ENCODE data around the gene INTS2. TPM values are rescaled to one million over a fixed set of nuclear protein-coding genes. Genes with fewer than 3 reads are reported as not detected.
A peak's percentile ranks its signal among the peaks of the same experiment; 100 is the strongest.

Gene INTS2
- total and polyA plus RNA-seq, 2 donors (not counting 1 experiment from before 2014, with no cell fraction given) = 3.5 to 19.5 TPM

DNA sequence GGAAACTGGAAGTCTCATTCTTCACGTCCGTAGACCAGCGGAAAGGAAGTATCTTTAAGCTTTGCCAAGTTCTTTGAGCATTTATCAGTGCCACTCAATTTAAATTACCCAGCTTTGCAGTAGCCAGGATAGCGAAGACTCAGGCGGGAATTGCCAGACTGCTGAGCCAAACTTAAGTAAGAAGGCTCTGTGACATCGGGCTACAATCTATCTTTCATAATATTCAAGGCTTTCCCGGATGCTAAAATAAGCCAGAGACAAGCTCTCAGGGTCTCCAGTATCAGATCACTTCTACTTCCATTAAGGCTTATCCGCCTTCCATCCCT is 64.0 kb downstream of the INTS2 start:
- Histone ChIP-seq H4K20me1 (ENCODE audit: control insufficient read depth, insufficient read depth, low read length, poor library complexity, severe bottlenecking) (no peaks in the 10 kb centered on the region), H3K9me3 (ENCODE audit: control extremely low read depth in 1 of 3, control insufficient read depth in 2 of 3, insufficient read depth in 1 of 3, low read length in 2 of 3) (no peaks in the 10 kb centered on the region), H3K4me1 (ENCODE audit: control insufficient read depth in 2 of 2, insufficient read depth in 2 of 2, low read length in 2 of 2) (peaks cover 3 to 10% of the 10 kb centered on the region in 2 donors), H3K4me3 (ENCODE audit: control extremely low read depth in 1 of 5, extremely low read depth in 1 of 5, insufficient read depth in 1 of 5, low read depth in 2 of 5, low read length in 4 of 5) (peak overlapping the region; percentile 71 to 96 (median 84)), H3K9ac (ENCODE audit: low read length) (peak overlapping the region; percentile 87), H3K27ac (ENCODE audit: low read length in 2 of 2) (peak overlapping the region; percentile 26 to 67), H2AFZ (ENCODE audit: insufficient read depth, low read depth, low read length, poor library complexity, severe bottlenecking) (peak overlapping the region; percentile 97), H3K27me3 (replicated peaks in 1 of 4; ENCODE audit: control extremely low read depth in 1 of 4, control insufficient read depth in 3 of 4, insufficient read depth in 4 of 4, low read length in 3 of 4) (no peaks in the 10 kb centered on the region), H3K4me2 (replicated peaks; ENCODE audit: low read depth, low read length, poor library complexity, severe bottlenecking) (peak overlapping the region; percentile 84), H3K79me2 (ENCODE audit: control insufficient read depth, insufficient read depth, low read length) (no peaks in the 10 kb centered on the region), H3K36me3 (replicated peaks in 1 of 2; ENCODE audit: control extremely low read depth in 1 of 2, control insufficient read depth in 1 of 2, extremely low read depth in 1 of 2, insufficient read depth in 2 of 2, low read length in 1 of 2) (peaks cover 0 to 7% of the 10 kb centered on the region in 2 experiments)
- DNase-seq (no peak), ATAC-seq (ENCODE audit: low read depth) (peak; percentile 6)
- no peaks in the 10 kb centered on the region for H3K27me3 Mint-ChIP-seq
- H3K27ac Mint-ChIP-seq = peak overlapping the region; percentile 89
- TF ChIP-seq EZH2 (IDR thresholded peaks at IDR 0.05; ENCODE audit: borderline replicate concordance, insufficient read depth, low read depth, low read length, poor library complexity, severe bottlenecking) = no peak
- TF ChIP-seq, protein P1, sequence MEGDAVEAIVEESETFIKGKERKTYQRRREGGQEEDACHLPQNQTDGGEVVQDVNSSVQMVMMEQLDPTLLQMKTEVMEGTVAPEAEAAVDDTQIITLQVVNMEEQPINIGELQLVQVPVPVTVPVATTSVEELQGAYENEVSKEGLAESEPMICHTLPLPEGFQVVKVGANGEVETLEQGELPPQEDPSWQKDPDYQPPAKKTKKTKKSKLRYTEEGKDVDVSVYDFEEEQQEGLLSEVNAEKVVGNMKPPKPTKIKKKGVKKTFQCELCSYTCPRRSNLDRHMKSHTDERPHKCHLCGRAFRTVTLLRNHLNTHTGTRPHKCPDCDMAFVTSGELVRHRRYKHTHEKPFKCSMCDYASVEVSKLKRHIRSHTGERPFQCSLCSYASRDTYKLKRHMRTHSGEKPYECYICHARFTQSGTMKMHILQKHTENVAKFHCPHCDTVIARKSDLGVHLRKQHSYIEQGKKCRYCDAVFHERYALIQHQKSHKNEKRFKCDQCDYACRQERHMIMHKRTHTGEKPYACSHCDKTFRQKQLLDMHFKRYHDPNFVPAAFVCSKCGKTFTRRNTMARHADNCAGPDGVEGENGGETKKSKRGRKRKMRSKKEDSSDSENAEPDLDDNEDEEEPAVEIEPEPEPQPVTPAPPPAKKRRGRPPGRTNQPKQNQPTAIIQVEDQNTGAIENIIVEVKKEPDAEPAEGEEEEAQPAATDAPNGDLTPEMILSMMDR (IDR thresholded peaks at IDR 0.05) = no peak
- ChIA-PET POLR2A (interaction anchor here (0.6 to 0.9 kb wide), 2 partner anchors 23 to 202 kb away, joined by 3 to 9 read pairs; no protein-coding TSS in a partner anchor), CTCF (interaction anchor here (2.0 kb wide), 1 partner anchor 202 kb away, joined by 5 read pairs; no protein-coding TSS in a partner anchor)
- H3K4me1 Mint-ChIP-seq = peaks cover 18% of the 10 kb centered on the region
- intact Hi-C loops (cut with micrococcal nuclease) = loop anchor here (1.0 to 5.0 kb wide), 3 partner anchors 46 to 203 kb away; partner anchors contain the start of gene INTS2
- H3K9me3 Mint-ChIP-seq (ENCODE audit: insufficient read depth) = no peaks in the 10 kb centered on the region
- 1% methylated on average over 7 of the region's 8 CpGs for WGBS (ENCODE audit: insufficient coverage)
- peak overlapping the region; percentile 92 for H3K4me3 Mint-ChIP-seq

Measured in B cell (primary cell).